Measurements from ENCODE around the gene TBC1D2.

The TBC1D2 gene

GRCh38 chr9:98149422-98149821 is 106.0 kb downstream of the TBC1D2 start:
- DNase-seq (ENCODE audit: low spot score), result no peak
- ChIA-PET POLR2A (ENCODE audit: low non-redundant PET) (no interaction called here), CTCF (interaction anchor here (0.6 kb wide), 2 partner anchors 10 to 52 kb away, joined by 5 to 7 read pairs; no protein-coding TSS in a partner anchor)
- peak overlapping the region; percentile 31 for H3K27ac ChIP-seq
- TF ChIP-seq CTCF (conservative IDR thresholded peaks at IDR 0.05; ENCODE audit: low read depth), result no peak

All from RWPE1 (cell line).